Stimulated activated naive CD8-positive, alpha-beta T cell treated with anti-CD3 and anti-CD28 coated beads, Interleukin-15, amount 100 ng/mL, for 72 hours (primary cell): Measurements from ENCODE around the gene CTRB1.
"Not testable (repeated sequence)": the region's sequence is repeated elsewhere in the genome, so short reads cannot be mapped to it uniquely, and the experiment has no call there.

Experiments
- ATAC-seq: fragments of 150-1000 bp; cut with Tn5 transposase; 2 replicates; pipeline ENCODE4 v1.10.0; 2021; ENCODE audit warnings: mild to moderate bottlenecking, moderate library complexity
- DNase-seq, 2 donors: peaks; one replicate each; pipeline ENCODE4 v3.0.0; 2021 to 2022
- H3K27ac Mint-ChIP-seq, 2 donors: one replicate each; pipeline ENCODE4 v1.8.0; 2022; ENCODE audit warnings: mild to moderate bottlenecking in 2 of 2, mixed read lengths in 2 of 2, moderate library complexity in 2 of 2
- H3K27me3 Mint-ChIP-seq: one replicate; pipeline ENCODE4 v1.8.0; 2022; ENCODE audit warnings: mixed read lengths
- H3K4me1 Mint-ChIP-seq: one replicate; pipeline ENCODE4 v1.8.0; 2022; ENCODE audit warnings: mild to moderate bottlenecking, mixed read lengths
- H3K4me3 Mint-ChIP-seq, 2 donors: one replicate each; pipeline ENCODE4 v1.8.0; 2022; ENCODE audit warnings: mild to moderate bottlenecking in 2 of 2, mixed read lengths in 2 of 2, moderate library complexity in 1 of 2
- H3K9me3 Mint-ChIP-seq, 2 donors: one replicate each; pipeline ENCODE4 v1.8.0; 2022; ENCODE audit warnings: mixed read lengths in 2 of 2

The CTRB1 gene

DNA sequence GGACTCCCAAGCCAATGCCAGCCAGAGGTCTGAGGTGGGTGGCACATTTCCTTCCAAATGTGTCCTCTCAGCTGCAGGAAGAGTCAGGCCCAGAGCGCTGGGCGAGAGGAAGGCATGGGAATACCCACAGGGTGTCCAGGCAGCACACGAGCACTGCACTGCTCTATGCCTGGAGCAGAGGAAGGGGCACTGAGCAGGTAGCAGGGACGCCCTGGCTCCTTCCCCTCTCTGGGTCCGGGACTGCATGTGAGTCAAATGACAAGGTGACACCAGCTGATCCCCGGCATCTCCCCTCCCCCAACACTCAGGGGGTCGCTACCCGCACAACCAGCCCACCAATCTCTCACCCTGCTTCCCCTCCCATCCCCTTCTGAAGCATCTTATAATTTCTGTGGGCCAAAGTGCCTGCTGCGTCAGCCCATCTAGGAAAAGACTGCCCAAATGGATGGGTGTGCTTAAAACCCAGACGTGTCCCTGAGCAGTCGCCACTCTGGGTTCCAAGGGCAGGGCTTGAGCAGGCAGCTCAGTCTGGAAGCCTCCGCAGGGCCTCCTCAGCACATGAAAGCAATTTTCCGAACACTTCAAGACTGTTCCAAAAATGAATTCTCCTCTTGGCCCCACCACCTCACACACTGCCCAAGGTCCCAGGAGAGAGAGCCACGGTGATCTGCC lies 44.6 kb downstream of the CTRB1 start:
- peaks cover 73% of the 10 kb centered on the region for H3K27me3 Mint-ChIP-seq
- DNase-seq: no peak
- H3K4me3 Mint-ChIP-seq: no peak overlapping the region
- no peak overlapping the region for H3K27ac Mint-ChIP-seq
- peaks cover 13% of the 10 kb centered on the region for H3K4me1 Mint-ChIP-seq
- no peaks in the 10 kb centered on the region for H3K9me3 Mint-ChIP-seq
- ATAC-seq: no peak

DNA sequence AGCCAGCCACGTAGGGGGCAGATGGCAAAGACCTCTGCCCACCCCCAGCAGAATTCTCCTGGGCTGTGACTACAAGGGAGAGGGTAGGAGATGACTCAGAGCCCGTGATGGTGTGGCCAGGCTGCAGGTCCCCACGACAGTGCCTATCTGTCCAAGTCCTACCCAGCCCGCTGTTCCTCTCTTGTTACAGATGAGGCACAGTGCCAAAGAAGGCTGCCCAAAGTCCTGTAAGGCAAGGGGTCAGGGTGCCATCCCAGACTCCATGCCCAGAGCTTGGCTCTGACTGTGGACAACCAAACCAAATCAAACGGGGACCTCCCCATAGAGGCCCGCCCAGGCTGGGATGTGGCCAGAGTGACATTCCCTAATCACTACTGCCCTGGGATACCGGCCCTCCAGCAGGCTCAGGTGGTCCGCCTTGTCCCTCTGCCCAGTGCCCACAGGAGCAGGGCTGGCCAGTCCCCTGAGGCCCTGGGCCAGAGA lies 45.2 kb downstream of the CTRB1 start:
- peaks cover 67% of the 10 kb centered on the region for H3K27me3 Mint-ChIP-seq
- H3K4me1 Mint-ChIP-seq: peaks cover 13% of the 10 kb centered on the region
- no peak overlapping the region for H3K4me3 Mint-ChIP-seq
- ATAC-seq (no peak), DNase-seq (no peak)
- no peak overlapping the region for H3K27ac Mint-ChIP-seq
- no peaks in the 10 kb centered on the region for H3K9me3 Mint-ChIP-seq

DNA sequence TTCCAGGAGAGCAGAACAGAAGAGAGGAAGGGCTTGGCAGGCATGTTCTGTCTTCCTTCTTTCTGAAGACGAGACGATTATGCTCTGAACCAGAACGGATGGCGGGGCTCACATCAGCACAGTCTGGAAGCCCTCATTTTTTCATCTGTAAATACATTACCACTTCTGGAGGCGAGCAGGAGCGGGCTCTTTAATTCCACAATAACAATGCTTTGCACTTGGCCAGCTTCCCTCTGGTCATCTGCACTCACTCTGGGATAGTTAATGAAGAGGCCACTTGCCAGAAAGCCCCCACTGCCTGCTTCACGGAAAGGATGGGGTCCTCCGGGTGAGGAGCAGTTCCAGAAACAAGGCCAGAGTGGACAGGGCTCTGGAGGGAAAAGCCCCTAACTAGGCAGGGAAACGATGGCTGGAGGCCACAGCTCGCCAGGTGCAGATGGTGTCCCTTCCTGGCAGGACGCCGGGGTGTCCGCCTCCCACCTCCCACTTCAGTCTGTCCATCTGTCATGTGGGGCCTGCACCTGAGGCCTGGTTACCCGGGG lies 45.7 kb downstream of the CTRB1 start:
- Mint-ChIP-seq H3K4me3 (peak overlapping the region; percentile 51 to 78), H3K4me1 (peaks cover 13% of the 10 kb centered on the region), H3K27me3 (peaks cover 67% of the 10 kb centered on the region), H3K27ac (no peak overlapping the region), H3K9me3 (no peaks in the 10 kb centered on the region)
- DNase-seq: no peak
- ATAC-seq: no peak

DNA sequence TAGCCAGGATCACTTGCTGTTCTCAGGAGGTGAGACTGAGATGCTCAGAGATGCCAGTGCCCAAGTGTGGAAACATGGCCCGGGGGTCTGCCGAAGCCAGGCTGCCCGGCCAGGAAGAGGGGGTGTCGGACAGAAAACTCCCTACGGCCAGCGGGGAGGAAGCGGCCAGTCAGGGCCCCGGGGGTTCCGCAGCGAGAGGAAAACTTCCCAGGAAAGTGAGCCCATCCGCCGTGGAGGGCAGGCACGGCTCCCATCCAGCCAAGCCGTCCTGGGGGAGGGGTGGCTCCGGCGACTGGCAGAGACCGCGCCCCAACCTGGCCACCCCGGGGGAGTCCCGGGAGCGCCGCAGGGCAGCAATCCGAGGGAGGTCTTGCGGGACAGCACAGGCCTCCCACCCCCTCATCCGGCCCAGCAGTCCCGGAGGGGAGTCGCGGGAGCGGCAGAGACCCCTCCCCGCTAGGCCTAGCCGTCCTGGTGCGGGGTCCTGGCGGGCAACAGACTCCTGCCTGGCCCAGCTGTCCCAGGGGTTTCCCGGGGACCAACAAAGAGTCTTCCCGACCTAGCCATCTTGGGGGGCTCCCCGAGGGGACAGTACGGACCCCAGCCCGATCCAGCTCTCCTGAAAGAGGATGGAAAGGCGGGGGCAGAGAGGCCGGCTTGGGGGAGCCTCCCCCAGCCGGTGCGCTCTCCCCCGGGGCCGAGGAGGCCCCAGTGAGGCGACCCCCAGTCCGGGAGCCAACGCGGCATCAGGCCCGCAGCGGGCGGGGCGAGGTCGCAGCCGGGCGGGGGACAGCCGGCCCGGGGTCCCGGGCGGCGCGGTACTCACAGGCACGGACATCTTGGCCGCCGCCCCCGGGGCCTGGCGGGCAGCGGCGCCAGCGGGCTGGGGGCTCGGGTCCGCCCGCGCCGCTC lies 46.5 kb downstream of the CTRB1 start:
- Mint-ChIP-seq H3K4me1 (peaks cover 13% of the 10 kb centered on the region), H3K9me3 (no peaks in the 10 kb centered on the region), H3K4me3 (peak overlapping the region; percentile 51 to 78), H3K27ac (no peak overlapping the region), H3K27me3 (peaks cover 71% of the 10 kb centered on the region)
- ATAC-seq (peak; percentile 19), DNase-seq (no peak)

DNA sequence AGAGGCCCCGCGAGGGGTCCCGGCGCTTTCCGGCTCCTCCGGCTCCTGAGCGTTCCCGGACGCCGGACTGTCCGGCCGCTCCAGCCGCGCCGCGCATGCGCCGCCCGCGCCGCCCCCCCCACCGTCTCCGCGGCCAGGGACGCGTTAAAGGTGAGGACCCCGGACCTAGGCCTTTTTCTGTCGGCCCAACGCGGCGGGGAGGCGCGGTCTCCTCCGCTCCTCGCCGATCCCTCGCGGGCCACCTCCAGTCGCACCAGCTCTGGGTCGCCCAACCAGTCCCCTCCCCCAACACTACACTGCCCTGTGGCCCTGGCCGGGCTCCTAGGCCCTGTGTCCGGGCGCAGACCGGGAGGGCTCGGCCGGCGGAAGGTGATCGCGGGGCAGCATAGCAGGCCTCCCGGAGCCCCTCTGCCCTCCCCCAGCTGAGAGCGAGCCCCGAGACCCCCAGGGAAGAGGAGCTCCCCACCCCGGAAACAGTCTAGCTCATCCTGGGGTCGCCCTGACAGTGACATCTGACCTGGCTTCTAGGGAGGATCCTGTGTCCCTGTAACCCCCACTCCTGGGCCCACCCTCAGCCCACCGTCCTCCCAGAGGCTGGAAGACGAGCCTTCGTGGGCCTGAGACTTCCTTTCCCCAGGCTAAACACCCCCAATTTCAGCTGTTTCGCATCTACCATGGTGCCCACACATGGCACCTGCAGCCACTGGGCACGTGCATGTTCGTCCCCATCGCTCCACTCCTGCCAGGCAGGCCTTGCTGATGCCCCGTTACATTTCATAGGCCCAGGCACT lies 47.3 kb downstream of the CTRB1 start:
- H3K27ac Mint-ChIP-seq: peak overlapping the region in 1 of 2 donors; percentile 15
- DNase-seq: no peak
- no peaks in the 10 kb centered on the region for H3K9me3 Mint-ChIP-seq
- peaks cover 13% of the 10 kb centered on the region for H3K4me1 Mint-ChIP-seq
- H3K27me3 Mint-ChIP-seq: peaks cover 70% of the 10 kb centered on the region
- peak; percentile 21 for ATAC-seq
- peak overlapping the region; percentile 59 to 60 for H3K4me3 Mint-ChIP-seq

DNA sequence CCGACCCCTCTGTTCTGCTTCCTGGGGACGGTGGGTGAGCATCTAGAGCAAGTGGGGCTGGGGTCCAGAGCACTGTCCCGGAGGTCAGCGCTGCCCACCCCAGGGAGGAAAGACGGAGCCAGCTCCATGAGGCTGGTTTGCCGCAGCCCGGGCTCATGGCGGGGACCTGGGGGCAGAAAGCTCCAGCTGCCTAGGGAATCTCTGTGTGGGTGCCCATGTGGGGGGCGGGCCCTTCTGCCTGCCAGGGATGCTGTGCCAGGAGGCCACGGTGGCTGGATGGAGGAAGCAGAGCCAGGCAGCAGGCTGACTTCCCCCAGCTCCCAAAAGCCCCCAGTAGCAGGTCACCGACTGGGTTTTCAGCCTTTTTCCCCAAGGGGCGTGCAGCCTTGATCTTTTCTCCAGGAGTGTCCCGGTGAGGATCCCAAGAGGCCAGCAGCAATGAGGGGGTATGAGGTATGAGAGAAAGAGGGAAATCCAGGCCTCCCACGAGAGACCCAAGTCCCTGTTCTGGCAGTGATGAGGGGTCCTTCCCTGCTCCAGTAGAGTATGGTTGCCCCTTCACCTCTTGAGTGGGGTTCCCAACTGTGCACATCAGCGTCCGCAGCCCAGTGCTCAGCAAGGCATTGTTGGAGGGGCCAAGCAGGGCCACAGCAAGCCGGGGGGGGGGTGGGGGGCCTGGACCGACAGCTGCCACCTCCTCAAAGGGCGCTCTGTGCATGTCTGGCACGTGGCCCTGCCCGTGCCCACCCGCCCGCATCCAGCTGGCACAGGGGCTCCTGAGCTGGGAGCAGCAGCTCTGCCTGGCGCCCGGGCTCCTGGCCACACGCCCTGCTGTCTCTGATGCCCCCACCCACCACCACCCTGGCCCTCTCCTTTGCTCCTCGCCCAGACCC lies 48.2 kb downstream of the CTRB1 start:
- ATAC-seq: peak; percentile 36
- Mint-ChIP-seq H3K4me1 (peaks cover 13% of the 10 kb centered on the region), H3K4me3 (peak overlapping the region; percentile 59 to 60), H3K27me3 (peaks cover 70% of the 10 kb centered on the region), H3K27ac (no peak overlapping the region), H3K9me3 (no peaks in the 10 kb centered on the region)
- no peak for DNase-seq

DNA sequence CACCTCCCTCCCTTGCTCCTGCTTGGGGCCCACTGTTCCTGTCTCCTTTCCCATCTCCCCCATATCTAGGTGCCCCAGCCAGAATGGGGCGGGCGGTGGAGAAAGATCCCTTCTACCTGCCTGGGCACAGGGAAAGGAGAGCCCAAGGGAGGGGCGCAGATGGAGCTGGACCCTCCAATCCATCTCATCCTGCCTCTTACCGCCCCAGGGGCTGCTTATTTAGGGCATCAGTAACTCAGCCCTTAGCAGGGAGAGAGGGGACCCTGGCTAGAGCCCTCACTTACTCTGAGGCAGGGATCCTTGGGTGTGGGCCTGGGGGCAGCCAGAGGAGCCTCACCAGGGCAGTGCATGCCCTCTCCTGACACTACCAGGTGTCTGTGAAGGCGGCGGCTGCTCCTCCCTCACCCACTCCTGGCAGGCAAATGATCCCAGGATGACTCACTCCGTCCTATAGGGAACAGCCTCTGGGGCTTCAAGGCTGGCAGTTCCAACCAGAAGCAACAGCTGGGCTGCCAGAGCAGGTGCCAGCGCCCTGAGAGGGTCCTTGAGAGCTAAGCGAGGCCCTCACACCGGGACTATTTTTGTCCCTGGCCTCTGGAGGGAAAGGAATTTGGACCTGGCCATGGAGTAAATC lies 49.0 kb downstream of the CTRB1 start:
- Mint-ChIP-seq H3K27ac (no peak overlapping the region), H3K9me3 (no peaks in the 10 kb centered on the region), H3K27me3 (peaks cover 68% of the 10 kb centered on the region), H3K4me3 (no peak overlapping the region), H3K4me1 (peaks cover 13% of the 10 kb centered on the region)
- ATAC-seq (peak; percentile 26), DNase-seq (no peak)

DNA sequence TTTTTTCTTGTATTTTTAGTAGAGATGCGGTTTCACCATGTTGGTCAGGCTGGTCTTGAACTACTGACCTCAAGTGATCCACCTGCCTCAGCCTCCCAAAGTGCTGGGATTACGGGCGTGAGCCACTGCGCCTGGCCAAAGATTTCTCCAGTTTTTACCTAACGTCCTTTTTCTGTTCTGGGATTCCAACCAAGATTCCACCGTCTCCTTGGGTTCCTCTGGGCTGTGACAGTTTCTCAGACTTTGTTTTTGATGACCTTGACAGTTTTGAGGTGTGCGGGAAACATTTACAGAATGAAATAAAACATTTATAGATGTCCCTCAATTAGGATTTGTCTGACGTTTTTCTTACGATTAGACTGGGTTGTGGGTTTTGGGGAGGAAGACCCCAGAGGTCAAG lies 50.6 kb downstream of the CTRB1 start:
- DNase-seq, H3K9me3 Mint-ChIP-seq, H3K27ac Mint-ChIP-seq, ATAC-seq, H3K4me3 Mint-ChIP-seq: not testable (repeated sequence)
- peaks cover 13% of the 10 kb centered on the region for H3K4me1 Mint-ChIP-seq
- peaks cover 67% of the 10 kb centered on the region for H3K27me3 Mint-ChIP-seq

DNA sequence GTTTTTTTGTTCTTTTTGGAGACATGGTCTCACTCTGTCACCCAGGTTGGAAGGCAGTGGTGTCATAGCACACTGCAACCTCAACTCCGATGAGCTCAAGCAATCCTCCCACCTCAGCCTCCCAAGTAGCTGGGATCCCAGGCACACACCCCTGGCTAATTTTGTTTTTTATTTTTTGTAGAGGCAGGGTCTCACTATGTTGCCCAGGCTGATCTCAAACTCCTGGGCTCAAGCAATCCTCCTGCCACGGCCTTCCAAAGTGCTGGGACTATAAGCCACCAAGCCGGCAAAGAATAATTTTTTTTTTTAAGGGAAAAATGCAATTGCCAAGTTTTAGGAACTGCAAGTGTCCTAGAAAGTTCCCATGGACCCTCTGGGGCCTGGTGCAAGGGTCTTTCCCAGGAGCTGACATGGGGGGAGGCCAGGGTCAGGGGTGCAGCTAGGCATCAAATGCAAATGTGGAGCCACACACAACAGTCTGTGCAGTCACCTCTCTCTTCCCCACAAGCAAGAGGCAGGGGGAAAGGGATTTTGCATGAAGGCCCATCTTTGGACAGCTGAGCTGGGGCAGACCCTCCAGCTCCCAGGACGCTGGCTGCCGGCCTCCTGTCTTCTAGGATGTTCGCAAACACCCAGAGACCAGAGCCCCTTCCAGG lies 52.8 kb downstream of the CTRB1 start:
- peaks cover 1% of the 10 kb centered on the region for H3K4me1 Mint-ChIP-seq

DNA sequence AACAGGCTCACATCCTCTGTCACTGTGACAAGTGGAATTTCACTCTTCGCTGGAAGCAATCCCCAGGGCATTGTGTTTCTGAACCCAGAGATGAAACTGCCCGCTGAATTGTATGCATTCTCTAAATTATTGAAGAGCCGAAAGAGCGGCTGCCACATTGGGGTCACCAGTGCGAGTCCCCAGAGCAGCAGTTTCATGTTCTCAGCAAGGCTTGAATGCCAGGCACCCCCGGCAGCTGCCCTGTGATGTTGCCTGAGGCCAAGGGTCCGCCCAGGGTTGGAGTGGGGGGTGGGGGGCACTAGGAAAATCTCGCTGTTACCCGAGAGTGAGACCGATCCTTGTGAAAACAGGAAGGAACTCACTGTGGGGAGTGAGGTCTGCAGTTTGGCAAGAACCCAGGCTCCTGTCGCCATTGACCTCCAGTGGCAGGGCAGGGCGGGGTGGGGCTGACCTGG lies 53.3 kb downstream of the CTRB1 start:
- Mint-ChIP-seq H3K9me3 (no peaks in the 10 kb centered on the region), H3K27ac (no peak overlapping the region), H3K4me3 (no peak overlapping the region), H3K27me3 (peaks cover 61% of the 10 kb centered on the region), H3K4me1 (no peaks in the 10 kb centered on the region)
- no peak for ATAC-seq
- DNase-seq: no peak

More for the DNA sequence above, 52.8 kb downstream of the CTRB1 start:
- no peak overlapping the region for H3K4me3 Mint-ChIP-seq
- H3K27me3 Mint-ChIP-seq: peaks cover 65% of the 10 kb centered on the region
- DNase-seq (no peak), ATAC-seq (no peak)
- H3K27ac Mint-ChIP-seq: no peak overlapping the region
- H3K9me3 Mint-ChIP-seq: no peaks in the 10 kb centered on the region

DNA sequence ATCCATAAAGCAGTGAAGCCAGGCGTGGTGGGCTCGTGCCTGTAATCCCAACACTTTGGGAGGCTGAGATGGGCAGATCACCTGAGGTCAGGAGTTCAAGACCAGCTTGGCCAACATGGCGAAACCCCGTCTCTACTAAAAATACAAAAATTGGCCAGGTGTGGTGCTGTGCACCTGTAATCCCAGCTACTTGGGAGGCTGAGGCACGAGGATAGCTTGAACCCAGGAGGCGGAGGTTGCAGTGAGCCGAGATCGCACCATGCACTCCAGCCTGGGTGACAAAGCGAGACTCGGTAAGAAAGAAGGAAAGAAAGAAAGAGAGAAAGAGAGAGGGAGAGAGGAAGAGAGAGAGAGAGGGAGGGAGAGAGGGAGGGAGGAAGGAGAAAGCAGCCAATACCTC lies 53.8 kb downstream of the CTRB1 start:
- H3K4me3 Mint-ChIP-seq: not testable (repeated sequence)
- H3K27me3 Mint-ChIP-seq: peaks cover 61% of the 10 kb centered on the region

DNA sequence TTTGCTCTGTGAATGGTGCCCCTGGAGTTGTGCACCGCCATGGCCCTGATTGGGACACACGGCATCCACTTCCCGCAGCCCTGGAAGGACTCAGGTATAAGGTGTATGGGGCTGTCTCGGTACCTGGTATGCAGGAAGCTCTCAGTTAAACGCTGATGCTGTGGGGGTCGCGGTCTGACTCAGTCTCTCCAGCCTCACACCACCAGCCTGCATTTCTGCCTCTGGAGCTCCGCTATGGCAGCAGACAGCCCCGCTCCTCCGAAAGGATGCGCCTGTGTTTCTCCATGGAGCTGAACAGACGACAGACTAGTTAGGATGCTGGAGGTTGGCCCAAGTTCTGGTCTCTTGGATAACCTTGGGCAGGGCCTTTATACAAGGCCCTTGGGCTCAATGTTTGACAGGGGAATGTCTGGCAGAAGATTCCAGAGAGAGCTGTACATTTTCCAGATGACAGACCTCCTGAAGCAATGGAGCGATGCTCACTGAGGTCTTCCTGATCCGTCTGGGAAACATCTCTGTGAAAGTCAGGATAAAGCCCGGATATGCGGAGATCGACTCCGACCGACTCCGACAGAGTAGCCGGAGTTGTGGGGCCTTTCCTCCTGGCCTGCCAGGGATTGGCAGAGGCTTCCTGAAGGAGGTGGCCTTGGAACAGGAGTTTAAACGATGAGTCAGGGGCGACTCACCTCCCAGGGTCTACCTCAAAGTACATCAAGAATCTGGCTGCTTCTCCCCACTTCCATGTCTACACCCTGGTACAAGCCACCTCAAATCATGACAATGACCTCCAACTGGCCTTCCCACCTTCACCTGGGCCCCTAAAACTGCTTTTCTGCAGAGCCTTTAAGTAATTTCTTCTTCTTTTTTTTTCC lies 54.5 kb downstream of the CTRB1 start:
- H3K4me1 Mint-ChIP-seq: no peaks in the 10 kb centered on the region
- H3K4me3 Mint-ChIP-seq: no peak overlapping the region
- ATAC-seq (no peak), DNase-seq (no peak)
- H3K27me3 Mint-ChIP-seq: peaks cover 64% of the 10 kb centered on the region
- H3K27ac Mint-ChIP-seq: no peak overlapping the region
- no peaks in the 10 kb centered on the region for H3K9me3 Mint-ChIP-seq

More for the DNA sequence above, 53.8 kb downstream of the CTRB1 start:
- DNase-seq, H3K9me3 Mint-ChIP-seq, ATAC-seq, H3K4me1 Mint-ChIP-seq: not testable (repeated sequence)
- peak overlapping the region in 1 of 2 donors; percentile 62 for H3K27ac Mint-ChIP-seq
